ENCODE measurements around the gene ACAN.

- TF ChIP-seq CTCF (IDR thresholded peaks at IDR 0.05; ENCODE audit: low read depth, low read length) (no peak), POLR2A (IDR thresholded peaks at IDR 0.05; ENCODE audit: extremely low read depth, insufficient read length) (no peak), MAX (IDR thresholded peaks at IDR 0.05; ENCODE audit: low read depth, low read length) (no peak), MYC (IDR thresholded peaks at IDR 0.05; ENCODE audit: low read depth, low read length) (no peak)
Measured at GRCh38 chr15:88902846-88903245, 99.6 kb downstream of the ACAN start.
